HG03280 (cell line): ENCODE results near the gene INPP5A.
A peak's percentile ranks its signal among the peaks of the same experiment; 100 is the strongest.
"Not testable (repeated sequence)": the region's sequence is repeated elsewhere in the genome, so short reads cannot be mapped to it uniquely, and the experiment has no call there.

Experiments used
- ATAC-seq: cut with Tn5 transposase; IDR thresholded peaks from one replicate; pipeline ENCODE4 v1.9.1; 2021; ENCODE audit warnings: mild to moderate bottlenecking, moderate library complexity; ENCODE audit not compliant: unreplicated experiment

The INPP5A gene

GRCh38 chr10:132546567-132547420 is 9.2 kb downstream of the INPP5A start:
- no peak for ATAC-seq

- no peak for ATAC-seq
These were observed 9.9 kb downstream of the INPP5A start for GRCh38 chr10:132547421-132547861.

- ATAC-seq: no peak
These were observed 10.7 kb downstream of the INPP5A start for GRCh38 chr10:132548106-132548823.

- ATAC-seq: no peak
These were observed 11.3 kb downstream of the INPP5A start for GRCh38 chr10:132548869-132549268.

GRCh38 chr10:132549371-132549770 is 11.8 kb downstream of the INPP5A start:
- no peak for ATAC-seq

GRCh38 chr10:132550366-132551092 is 12.9 kb downstream of the INPP5A start:
- ATAC-seq: no peak

- ATAC-seq: peak; percentile 60
These were observed 13.7 kb downstream of the INPP5A start for GRCh38 chr10:132551093-132551807.

GRCh38 chr10:132551808-132552130 is 14.2 kb downstream of the INPP5A start:
- peak; percentile 31 for ATAC-seq

GRCh38 chr10:132552635-132553034 is 15.0 kb downstream of the INPP5A start:
- not testable (repeated sequence) for ATAC-seq

GRCh38 chr10:132553568-132553967 is 16.0 kb downstream of the INPP5A start:
- not testable (repeated sequence) for ATAC-seq

- no peak for ATAC-seq
These were observed 16.7 kb downstream of the INPP5A start for GRCh38 chr10:132554053-132554990.

GRCh38 chr10:132554991-132555647 is 17.5 kb downstream of the INPP5A start:
- no peak for ATAC-seq

- ATAC-seq: no peak
These were observed 18.3 kb downstream of the INPP5A start for GRCh38 chr10:132555648-132556575.

- ATAC-seq: no peak
These were observed 19.4 kb downstream of the INPP5A start for GRCh38 chr10:132556994-132557441.

GRCh38 chr10:132557696-132558515 is 20.3 kb downstream of the INPP5A start:
- ATAC-seq: no peak

GRCh38 chr10:132558516-132559413 is 21.2 kb downstream of the INPP5A start:
- ATAC-seq: no peak
